Muscle layer of colon (tissue), 2 donors: Measurements from ENCODE around the gene EIF4G3.

Experiments used
- H3K27ac ChIP-seq: one replicate; pipeline ENCODE4 v1.7.0; 2013; ENCODE audit warnings: low read depth, mild to moderate bottlenecking, low read length, moderate library complexity
- H3K27me3 ChIP-seq, 2 donors: one replicate each; pipeline ENCODE4 v1.7.0; 2013; ENCODE audit warnings: low read length in 2 of 2, mild to moderate bottlenecking in 2 of 2; ENCODE audit not compliant: insufficient read depth in 2 of 2, control insufficient read depth in 1 of 2
- H3K36me3 ChIP-seq: one replicate; pipeline ENCODE4 v1.7.0; 2013; ENCODE audit warnings: mild to moderate bottlenecking, low read length; ENCODE audit not compliant: insufficient read depth
- H3K4me1 ChIP-seq: one replicate; pipeline ENCODE4 v1.7.0; 2013; ENCODE audit warnings: mild to moderate bottlenecking, low read length; ENCODE audit not compliant: insufficient read depth
- H3K4me3 ChIP-seq, 2 donors: one replicate each; pipeline ENCODE4 v1.7.0; 2013; ENCODE audit warnings: low read length in 2 of 2, low read depth in 1 of 2, mild to moderate bottlenecking in 1 of 2, moderate library complexity in 1 of 2
- H3K9ac ChIP-seq: one replicate; pipeline ENCODE4 v1.7.0; 2013; ENCODE audit warnings: low read length
- H3K9me3 ChIP-seq: one replicate; pipeline ENCODE4 v1.7.0; 2013; ENCODE audit warnings: mild to moderate bottlenecking, low read length
- donor health status: abdominal sarcoma.
- donor health status: Adenocarcinoma of cecum.

EIF4G3 gene

GRCh38 chr1:20787029-20787839 is 389.5 kb downstream of the EIF4G3 start, which contains the start of gene HP1BP3:
Gene HP1BP3, minus strand, starts transcription at chr1:20787307. Its CDS starts 6,867 bp downstream, at chr1:20780440.
- H3K36me3 ChIP-seq = no peaks in the 10 kb centered on the region
- peak within 1 kb of the TSS; percentile 100 for H3K27ac ChIP-seq
- H3K9ac ChIP-seq = peak within 1 kb of the TSS; percentile 80
- no peaks in the 10 kb centered on the region for H3K27me3 ChIP-seq
- H3K4me3 ChIP-seq = peak within 1 kb of the TSS; percentile 83 to 96
- H3K4me1 ChIP-seq = peaks cover 16% of the 10 kb centered on the region
- no peaks in the 10 kb centered on the region for H3K9me3 ChIP-seq

DNA sequence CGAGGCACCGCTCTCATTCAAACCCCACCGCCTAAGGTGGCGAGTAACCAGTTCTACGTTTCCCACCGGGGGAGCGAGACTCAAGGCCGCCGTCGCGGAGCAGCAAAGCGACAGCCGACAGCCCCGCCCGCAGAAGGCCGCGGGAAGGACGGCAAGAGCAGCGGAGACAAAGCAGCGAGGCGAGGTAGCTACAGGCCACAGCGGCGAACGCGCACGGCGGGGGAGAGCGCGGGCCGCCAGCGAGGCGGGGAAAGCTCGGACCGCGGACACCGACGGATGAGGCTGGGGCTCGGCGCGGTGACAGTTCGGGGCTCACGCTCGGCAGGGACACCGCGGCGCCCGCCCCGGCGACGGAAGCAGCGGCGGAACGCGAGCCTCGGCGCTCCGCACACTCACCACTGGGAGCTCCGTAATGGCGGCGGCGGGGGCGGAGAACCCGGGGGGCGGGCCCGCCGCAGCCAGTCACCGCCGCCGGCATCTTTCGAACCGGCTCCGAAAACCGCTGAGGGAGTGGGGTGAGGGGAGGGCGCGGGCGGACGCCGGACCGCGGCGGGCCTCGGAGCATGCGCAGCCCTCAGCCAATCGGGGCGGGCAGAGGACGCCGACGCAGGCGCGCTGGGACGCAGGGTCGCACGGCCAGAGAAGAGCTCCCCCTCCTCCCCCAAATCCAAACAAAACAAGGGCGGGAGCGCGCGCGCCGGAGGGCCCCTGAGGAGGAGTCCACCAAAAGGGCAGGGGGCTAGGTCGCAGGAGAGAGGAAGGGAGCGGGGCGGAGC is 390.3 kb downstream of the EIF4G3 start:
- peak overlapping the region; percentile 80 for H3K9ac ChIP-seq
- H3K36me3 ChIP-seq = no peaks in the 10 kb centered on the region
- no peaks in the 10 kb centered on the region for H3K27me3 ChIP-seq
- peak overlapping the region; percentile 100 for H3K27ac ChIP-seq
- no peaks in the 10 kb centered on the region for H3K9me3 ChIP-seq
- peaks cover 21% of the 10 kb centered on the region for H3K4me1 ChIP-seq
- peak overlapping the region; percentile 83 to 96 for H3K4me3 ChIP-seq

DNA sequence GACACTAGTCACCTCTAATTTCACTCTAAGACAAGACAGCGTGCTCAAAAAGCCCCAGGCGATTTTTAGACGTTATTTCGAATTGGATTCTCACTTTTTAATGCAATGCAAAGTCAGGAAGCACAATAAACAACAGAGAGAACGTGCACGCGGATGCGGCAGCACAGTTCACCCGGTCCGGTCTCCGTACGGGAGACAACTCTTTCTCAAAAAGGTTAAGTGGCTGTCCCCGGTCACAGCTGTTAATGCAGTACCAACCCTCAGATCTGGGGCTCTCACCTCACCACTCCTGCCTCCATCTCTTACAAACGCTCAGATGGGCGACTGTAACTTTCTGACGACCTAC is 390.8 kb downstream of the EIF4G3 start:
- no peaks in the 10 kb centered on the region for H3K36me3 ChIP-seq
- H3K9me3 ChIP-seq = no peaks in the 10 kb centered on the region
- peaks cover 21% of the 10 kb centered on the region for H3K4me1 ChIP-seq
- H3K4me3 ChIP-seq = peak overlapping the region; percentile 83 to 96
- no peaks in the 10 kb centered on the region for H3K27me3 ChIP-seq
- H3K27ac ChIP-seq = peak overlapping the region; percentile 100
- peak overlapping the region; percentile 80 for H3K9ac ChIP-seq

DNA sequence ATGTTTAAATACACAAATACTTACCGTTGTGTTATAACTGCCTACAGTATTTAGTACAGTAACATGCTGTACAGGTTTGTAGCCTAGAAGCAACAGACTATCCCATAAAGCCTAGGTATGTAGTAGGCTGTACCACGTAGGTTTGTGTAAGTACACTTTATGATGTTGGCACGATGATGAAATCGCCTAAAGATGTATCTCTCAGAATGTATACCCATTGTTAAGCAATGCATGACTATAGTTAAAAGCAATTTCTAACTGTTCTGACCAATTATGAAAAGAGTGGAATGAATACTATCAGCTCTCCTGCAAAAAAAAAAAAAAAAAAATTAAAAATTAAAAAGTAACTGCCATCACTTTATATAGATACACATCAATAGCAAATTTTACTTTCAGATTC is 401.0 kb downstream of the EIF4G3 start:
- H3K4me1 ChIP-seq = peaks cover 9% of the 10 kb centered on the region
- H3K27me3 ChIP-seq = no peaks in the 10 kb centered on the region
- no peak overlapping the region for H3K27ac ChIP-seq
- peaks cover 42% of the 10 kb centered on the region for H3K36me3 ChIP-seq
- no peak overlapping the region for H3K9ac ChIP-seq
- no peak overlapping the region for H3K4me3 ChIP-seq
- no peaks in the 10 kb centered on the region for H3K9me3 ChIP-seq

DNA sequence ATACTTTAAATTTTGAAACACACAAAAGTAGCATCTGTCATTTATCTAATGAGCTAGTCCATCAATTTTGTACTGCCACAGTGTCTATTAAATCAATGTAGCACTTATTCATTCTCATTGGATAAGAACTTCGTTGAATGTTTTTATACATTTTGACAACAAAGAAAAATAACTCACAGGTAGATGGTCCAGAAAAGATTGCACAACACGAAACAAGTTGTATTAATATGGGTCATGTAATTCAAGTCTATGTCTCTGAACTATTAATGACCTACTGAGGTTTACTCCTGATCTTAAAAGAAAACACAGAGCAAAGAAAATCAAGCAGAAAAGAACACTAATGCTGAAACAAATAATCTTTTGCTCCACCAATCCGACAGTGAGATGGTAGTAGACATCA is 404.9 kb downstream of the EIF4G3 start:
- Histone ChIP-seq H3K9me3 (no peaks in the 10 kb centered on the region), H3K4me1 (peaks cover 5% of the 10 kb centered on the region), H3K9ac (no peak overlapping the region), H3K4me3 (no peak overlapping the region), H3K27me3 (no peaks in the 10 kb centered on the region), H3K36me3 (peaks cover 76% of the 10 kb centered on the region), H3K27ac (no peak overlapping the region)

- Histone ChIP-seq H3K4me3 (no peak overlapping the region), H3K36me3 (peaks cover 82% of the 10 kb centered on the region), H3K9ac (no peak overlapping the region), H3K27me3 (no peaks in the 10 kb centered on the region), H3K9me3 (no peaks in the 10 kb centered on the region), H3K4me1 (peaks cover 5% of the 10 kb centered on the region), H3K27ac (no peak overlapping the region)
Measured at GRCh38 chr1:20770314-20771087, 406.2 kb downstream of the EIF4G3 start.

DNA sequence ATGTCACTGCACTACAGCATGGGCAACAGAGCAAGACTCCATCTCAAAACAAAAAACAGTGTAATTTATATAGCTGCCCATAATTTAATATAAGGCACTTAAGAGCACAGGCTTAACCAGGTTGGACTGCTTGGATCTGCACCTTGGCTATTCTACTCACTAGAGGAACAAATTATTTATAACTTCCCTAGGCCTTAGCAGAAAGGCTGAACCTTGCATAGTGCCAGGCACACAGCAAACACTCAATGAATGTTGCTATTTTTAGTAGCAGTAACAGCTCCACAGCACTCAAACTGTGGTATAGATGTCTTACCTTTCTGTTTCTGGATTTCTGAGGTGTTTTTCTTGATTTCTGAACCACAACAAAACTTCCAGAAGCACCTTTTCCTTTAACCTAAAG is 409.4 kb downstream of the EIF4G3 start:
- Histone ChIP-seq H3K4me1 (peaks cover 5% of the 10 kb centered on the region), H3K4me3 (no peak overlapping the region), H3K27ac (no peak overlapping the region), H3K9ac (no peak overlapping the region), H3K36me3 (peaks cover 87% of the 10 kb centered on the region), H3K27me3 (no peaks in the 10 kb centered on the region), H3K9me3 (no peaks in the 10 kb centered on the region)

- Histone ChIP-seq H3K9ac (no peak overlapping the region), H3K36me3 (peaks cover 83% of the 10 kb centered on the region), H3K27me3 (no peaks in the 10 kb centered on the region), H3K4me3 (no peak overlapping the region), H3K4me1 (peaks cover 5% of the 10 kb centered on the region), H3K9me3 (no peaks in the 10 kb centered on the region), H3K27ac (no peak overlapping the region)
Measured at GRCh38 chr1:20763417-20763816, 413.3 kb downstream of the EIF4G3 start.

DNA sequence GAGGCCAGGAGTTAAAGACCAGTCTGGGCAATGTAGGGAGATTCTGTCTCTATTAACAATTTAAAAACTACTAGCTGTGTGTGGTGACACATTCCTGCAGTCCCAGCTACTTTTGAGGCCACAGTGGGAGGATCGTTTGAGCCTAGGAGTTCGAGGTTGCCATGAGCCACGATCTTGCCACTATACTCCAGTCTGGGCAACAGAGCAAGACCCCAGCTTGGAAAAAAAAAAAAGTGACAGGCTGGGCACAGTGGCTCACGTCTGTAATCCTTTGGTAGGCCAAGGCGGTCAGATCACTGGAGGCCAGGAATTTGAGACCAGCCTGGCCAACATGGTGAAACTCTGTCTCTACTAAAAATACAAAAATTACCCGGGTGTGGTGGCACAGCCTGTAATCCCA is 416.4 kb downstream of the EIF4G3 start:
- Histone ChIP-seq H3K27me3 (no peaks in the 10 kb centered on the region), H3K36me3 (peaks cover 73% of the 10 kb centered on the region), H3K9ac (no peak overlapping the region), H3K4me1 (no peaks in the 10 kb centered on the region), H3K4me3 (no peak overlapping the region), H3K27ac (no peak overlapping the region), H3K9me3 (no peaks in the 10 kb centered on the region)
